Activated CD8-positive, alpha-beta memory T cell treated with anti-CD3 and anti-CD28 coated beads, Interleukin-2, amount 50 U/mL, for 1 hour (primary cell): ENCODE data around the gene NFIB.

Source experiments
- DNase-seq: peaks from one replicate; pipeline ENCODE4 v3.0.0-alpha.2; 2020; ENCODE audit errors: extremely low read depth

The NFIB gene

GRCh38 chr9:14345354-14346230 is 31.7 kb upstream of the NFIB start:
- DNase-seq = no peak

GRCh38 chr9:14344941-14345353 is 31.0 kb upstream of the NFIB start:
- DNase-seq = no peak

GRCh38 chr9:14344053-14344524 is 30.1 kb upstream of the NFIB start:
- no peak for DNase-seq

- DNase-seq = no peak
Measured at GRCh38 chr9:14343261-14344031, 29.5 kb upstream of the NFIB start.

GRCh38 chr9:14342736-14343135 is 28.8 kb upstream of the NFIB start:
- no peak for DNase-seq

GRCh38 chr9:14341437-14342122 is 27.6 kb upstream of the NFIB start:
- no peak for DNase-seq

- DNase-seq = no peak
Measured at GRCh38 chr9:14340994-14341393, 27.1 kb upstream of the NFIB start.

GRCh38 chr9:14340219-14340873 is 26.4 kb upstream of the NFIB start:
- no peak for DNase-seq

- DNase-seq = no peak
Measured at GRCh38 chr9:14339746-14340145, 25.8 kb upstream of the NFIB start.

- DNase-seq = no peak
Measured at GRCh38 chr9:14337615-14338014, 23.7 kb upstream of the NFIB start.

GRCh38 chr9:14336244-14336643 is 22.3 kb upstream of the NFIB start:
- no peak for DNase-seq

- no peak for DNase-seq
Measured at GRCh38 chr9:14331120-14331519, 17.2 kb upstream of the NFIB start.

GRCh38 chr9:14327036-14327435 is 13.1 kb upstream of the NFIB start:
- no peak for DNase-seq

GRCh38 chr9:14326264-14326826 is 12.4 kb upstream of the NFIB start:
- DNase-seq = no peak

GRCh38 chr9:14325147-14325546 is 11.2 kb upstream of the NFIB start:
- DNase-seq = no peak

GRCh38 chr9:14323985-14324650 is 10.2 kb upstream of the NFIB start:
- DNase-seq = no peak

GRCh38 chr9:14323083-14323971 is 9.4 kb upstream of the NFIB start:
- no peak for DNase-seq

- no peak for DNase-seq
Measured at GRCh38 chr9:14322211-14323082, 8.5 kb upstream of the NFIB start.
